H9 (cell line): ENCODE results near the gene PDZD7. TPM values are rescaled to one million over a fixed set of nuclear protein-coding genes. Genes with fewer than 3 reads are reported as not detected.

ENCODE experiments used
- DNase-seq: peaks from one replicate; pipeline ENCODE4 v3.0.0-alpha.2; 2017
- H2AFZ ChIP-seq: one replicate; pipeline ENCODE4 v1.6.1; 2013; ENCODE audit warnings: mild to moderate bottlenecking, low read length, control low read depth, moderate library complexity
- H2AK5ac ChIP-seq: 2 replicates; pipeline ENCODE4 v1.6.1; 2013; ENCODE audit warnings: low read length, control low read depth, mixed read lengths; ENCODE audit not compliant: insufficient read length
- H2BK120ac ChIP-seq: one replicate; pipeline ENCODE4 v1.6.1; 2013; ENCODE audit warnings: low read depth, mild to moderate bottlenecking, low read length, control low read depth, inconsistent platforms; ENCODE audit not compliant: poor library complexity, severe bottlenecking
- H2BK12ac ChIP-seq: 2 replicates; pipeline ENCODE4 v1.6.1; 2013; ENCODE audit warnings: low read length, control low read depth, mixed read lengths, low read depth; ENCODE audit not compliant: insufficient read length
- H2BK15ac ChIP-seq: 2 replicates; pipeline ENCODE4 v1.6.1; 2013; ENCODE audit warnings: low read depth, low read length, control low read depth
- H2BK20ac ChIP-seq: one replicate; pipeline ENCODE4 v1.6.1; 2013; ENCODE audit warnings: low read depth, mild to moderate bottlenecking, low read length, control low read depth, inconsistent platforms; ENCODE audit not compliant: poor library complexity, severe bottlenecking
- H2BK5ac ChIP-seq: 2 replicates; pipeline ENCODE4 v1.6.1; 2013; ENCODE audit warnings: low read length, control low read depth, mixed read lengths; ENCODE audit not compliant: insufficient read length
- H3K14ac ChIP-seq: 2 replicates; pipeline ENCODE4 v1.6.1; 2013; ENCODE audit warnings: low read length, control low read depth; ENCODE audit not compliant: insufficient read depth
- H3K18ac ChIP-seq: 2 replicates; pipeline ENCODE4 v1.6.1; 2013; ENCODE audit warnings: low read depth, mild to moderate bottlenecking, mixed read lengths, low read length, control low read depth; ENCODE audit not compliant: insufficient read length
- H3K23ac ChIP-seq: 2 replicates; pipeline ENCODE4 v1.6.1; 2013; ENCODE audit warnings: low read length, control low read depth, mixed read lengths, low read depth; ENCODE audit not compliant: insufficient read length
- H3K23me2 ChIP-seq: 2 replicates; pipeline ENCODE4 v1.6.1; 2013; ENCODE audit warnings: low read depth, mild to moderate bottlenecking, mixed read lengths, low read length, control low read depth; ENCODE audit not compliant: insufficient read length, poor library complexity, severe bottlenecking
- H3K27ac ChIP-seq: 2 replicates; pipeline ENCODE4 v1.5.1; 2013; ENCODE audit warnings: low read length, control low read depth, mixed read lengths, low read depth; ENCODE audit not compliant: insufficient read length
- H3K27me3 ChIP-seq: 2 replicates; pipeline ENCODE4 v1.6.1; 2013; ENCODE audit warnings: low read length, control low read depth, inconsistent platforms; ENCODE audit not compliant: insufficient read depth
- H3K4ac ChIP-seq: 2 replicates; pipeline ENCODE4 v1.6.1; 2013; ENCODE audit warnings: low read depth, mild to moderate bottlenecking, control low read depth, inconsistent platforms, low read length, moderate library complexity
- H3K4me1 ChIP-seq: 2 replicates; pipeline ENCODE4 v1.6.1; 2013; ENCODE audit warnings: low read length, control low read depth, inconsistent platforms; ENCODE audit not compliant: insufficient read depth
- H3K4me2 ChIP-seq: 2 replicates; pipeline ENCODE4 v1.6.1; 2013; ENCODE audit warnings: low read length, control low read depth, mixed read lengths; ENCODE audit not compliant: insufficient read length, insufficient read depth
- H3K56ac ChIP-seq: 2 replicates; pipeline ENCODE4 v1.6.1; 2013; ENCODE audit warnings: low read depth, mild to moderate bottlenecking, mixed read lengths, low read length, control low read depth; ENCODE audit not compliant: insufficient read length
- H3K79me1 ChIP-seq: 2 replicates; pipeline ENCODE4 v1.6.1; 2013; ENCODE audit warnings: low read depth, mild to moderate bottlenecking, moderate library complexity, low read length, control low read depth, inconsistent platforms; ENCODE audit not compliant: insufficient read depth, poor library complexity, severe bottlenecking
- H3K79me2 ChIP-seq: 2 replicates; pipeline ENCODE4 v1.6.1; 2013; ENCODE audit warnings: low read length, control low read depth, inconsistent platforms; ENCODE audit not compliant: insufficient read depth
- H3K9ac ChIP-seq: 2 replicates; pipeline ENCODE4 v1.6.1; 2013; ENCODE audit warnings: low read length, control low read depth, mixed read lengths; ENCODE audit not compliant: insufficient read length; ENCODE audit errors: extremely low read depth
- H3K9me3 ChIP-seq: one replicate; pipeline ENCODE4 v1.6.1; 2013; ENCODE audit warnings: low read depth, low read length, inconsistent platforms; ENCODE audit not compliant: control insufficient read depth
- H3T11ph ChIP-seq: one replicate; pipeline ENCODE4 v1.6.1; 2013; ENCODE audit warnings: mild to moderate bottlenecking, low read length, control low read depth, inconsistent platforms
- H4K20me1 ChIP-seq: one replicate; pipeline ENCODE4 v1.6.1; 2013; ENCODE audit not compliant: control insufficient read depth, insufficient read length, insufficient read depth
- H4K5ac ChIP-seq: 2 replicates; pipeline ENCODE4 v1.6.1; 2013; ENCODE audit warnings: low read depth, mild to moderate bottlenecking, mixed read lengths, low read length, control low read depth; ENCODE audit not compliant: insufficient read length
- H4K8ac ChIP-seq: replicated peaks from 2 replicates; pipeline ENCODE4 v1.6.1; 2013; ENCODE audit warnings: low read length, control low read depth, mixed read lengths, low read depth; ENCODE audit not compliant: insufficient read length
- H4K91ac ChIP-seq: 2 replicates; pipeline ENCODE4 v1.6.1; 2013; ENCODE audit warnings: low read depth, mild to moderate bottlenecking, moderate library complexity, mixed read lengths, low read length, control low read depth; ENCODE audit not compliant: insufficient read length
- H3K27ac Mint-ChIP-seq, 3 experiments: 2 replicates in 2 of 3; 3 replicates in 1 of 3; pipeline ENCODE4 v1.8.0; 2020 to 2021; ENCODE audit warnings: mixed read lengths in 3 of 3, mild to moderate bottlenecking in 1 of 3, moderate library complexity in 1 of 3
- H3K27me3 Mint-ChIP-seq: 2 replicates; pipeline ENCODE4 v1.8.0; 2021; ENCODE audit warnings: low read depth, mild to moderate bottlenecking, moderate library complexity, mixed read lengths
- H3K36me3 Mint-ChIP-seq, 3 experiments: 2 replicates in 2 of 3; 3 replicates in 1 of 3; pipeline ENCODE4 v1.8.0; 2020 to 2021; ENCODE audit warnings: low read depth in 3 of 3, mixed read lengths in 3 of 3; ENCODE audit not compliant: insufficient read depth in 1 of 3
- H3K4me1 Mint-ChIP-seq, 2 experiments: 2 replicates each; pipeline ENCODE4 v1.8.0; 2020; ENCODE audit warnings: mixed read lengths in 2 of 2
- H3K4me3 Mint-ChIP-seq, 2 experiments: 2 replicates in 1 of 2; 3 replicates in 1 of 2; pipeline ENCODE4 v1.8.0; 2020 to 2021; ENCODE audit warnings: mild to moderate bottlenecking in 2 of 2, mixed read lengths in 2 of 2, moderate library complexity in 1 of 2
- H3K9me3 Mint-ChIP-seq, 2 experiments: 2 replicates in 1 of 2; 3 replicates in 1 of 2; pipeline ENCODE4 v1.8.0; 2020; ENCODE audit warnings: mild to moderate bottlenecking in 2 of 2, mixed read lengths in 2 of 2, moderate library complexity in 1 of 2
- CTCF ChIP-seq: fragments of 200-600 bp; sonication (generic); conservative IDR thresholded peaks from 3 replicates; pipeline ENCODE4 v1.8.0; 2021; ENCODE audit warnings: antibody characterized with exemption, mild to moderate bottlenecking
- WGBS: extraction: QIAGEN DNeasy Blood & Tissue Kit; methylation state at CpG from one replicate; pipeline ENCODE4 v1.1.7; 2013; ENCODE audit warnings: missing lambda C conversion rate, low lambda C conversion rate, mixed read lengths; ENCODE audit not compliant: insufficient read length; ENCODE audit errors: extremely low coverage; 5-methylcytosine and 5-hydroxymethylcytosine counted together
- total RNA-seq: library from RNA; stranded (reverse); gene quantifications from 2 replicates; pipeline ENCODE4 v1.2.1, GENCODE V29; 2021

PDZD7 gene
- total RNA-seq, 1 experiment from 2014 or later, result 2.0 TPM

GRCh38 chr10:100980711-100981110, 50.2 kb downstream of the PDZD7 start:
- Mint-ChIP-seq H3K9me3 (no peaks in the 10 kb centered on the region; a peak in 1 of 5 replicates), H3K4me3 (no peak overlapping the region), H3K36me3 (peaks cover 3 to 27% (median 21%) of the 10 kb centered on the region in 3 experiments; a peak in 5 of 7 replicates), H3K27me3 (no peaks in the 10 kb centered on the region; the same call in 1 of the 2 replicates), H3K4me1 (no peaks in the 10 kb centered on the region), H3K27ac (no peak overlapping the region)
- H3K9ac ChIP-seq, result no peak overlapping the region
- no peaks in the 10 kb centered on the region for H4K20me1 ChIP-seq
- H2BK120ac ChIP-seq, result no peak overlapping the region
- no peaks in the 10 kb centered on the region for H3K9me3 ChIP-seq
- no peak overlapping the region for H2AFZ ChIP-seq
- no peaks in the 10 kb centered on the region for H3K27me3 ChIP-seq
- H2AK5ac ChIP-seq, result no peak overlapping the region
- TF ChIP-seq CTCF, result no peak
- H3K56ac ChIP-seq, result no peak overlapping the region
- H2BK15ac ChIP-seq, result no peak overlapping the region
- no peak overlapping the region for H3K4ac ChIP-seq
- H3K23ac ChIP-seq, result no peak overlapping the region
- no peak overlapping the region for H2BK5ac ChIP-seq
- H4K8ac ChIP-seq, result no peak overlapping the region
- H3T11ph ChIP-seq, result no peak overlapping the region
- H3K14ac ChIP-seq, result no peak overlapping the region
- H3K18ac ChIP-seq, result no peak overlapping the region
- no peak overlapping the region for H3K4me2 ChIP-seq
- no peak overlapping the region for H2BK20ac ChIP-seq
- no CpG with 5 or more reads among the region's 7 CpGs for WGBS
- no peak overlapping the region for H2BK12ac ChIP-seq
- no peaks in the 10 kb centered on the region for H3K79me1 ChIP-seq
- H3K23me2 ChIP-seq, result no peaks in the 10 kb centered on the region
- H3K79me2 ChIP-seq, result no peaks in the 10 kb centered on the region
- no peak overlapping the region for H4K5ac ChIP-seq
- no peak for DNase-seq
- H4K91ac ChIP-seq, result no peak overlapping the region
- no peaks in the 10 kb centered on the region for H3K4me1 ChIP-seq
- no peak overlapping the region for H3K27ac ChIP-seq
